Gastrocnemius medialis (tissue), 4 donors: ENCODE data around the gene RCAN1.

Experiments
- POLR2A ChIP-seq, 2 donors: fragments of 450-650 bp; IDR thresholded peaks; one replicate each; pipeline ENCODE4 v1.6.1; 2017; ENCODE audit warnings: antibody characterized with exemption in 2 of 2, mild to moderate bottlenecking in 2 of 2, moderate library complexity in 2 of 2
- TF ChIP-seq, protein P1 (sequence below), 5 experiments: fragments of 450-650 bp in 3 of 5; fragments of 200-600 bp in 2 of 5; sonication (generic) in 2 of 5; IDR thresholded peaks in 4 of 5; conservative IDR thresholded peaks in 1 of 5; 1 replicate in 4 of 5; 2 replicates in 1 of 5; pipeline ENCODE4 v1.5.1; 2016 to 2019; ENCODE audit warnings: antibody characterized with exemption in 5 of 5, mild to moderate bottlenecking in 3 of 5, moderate library complexity in 3 of 5

DNA sequence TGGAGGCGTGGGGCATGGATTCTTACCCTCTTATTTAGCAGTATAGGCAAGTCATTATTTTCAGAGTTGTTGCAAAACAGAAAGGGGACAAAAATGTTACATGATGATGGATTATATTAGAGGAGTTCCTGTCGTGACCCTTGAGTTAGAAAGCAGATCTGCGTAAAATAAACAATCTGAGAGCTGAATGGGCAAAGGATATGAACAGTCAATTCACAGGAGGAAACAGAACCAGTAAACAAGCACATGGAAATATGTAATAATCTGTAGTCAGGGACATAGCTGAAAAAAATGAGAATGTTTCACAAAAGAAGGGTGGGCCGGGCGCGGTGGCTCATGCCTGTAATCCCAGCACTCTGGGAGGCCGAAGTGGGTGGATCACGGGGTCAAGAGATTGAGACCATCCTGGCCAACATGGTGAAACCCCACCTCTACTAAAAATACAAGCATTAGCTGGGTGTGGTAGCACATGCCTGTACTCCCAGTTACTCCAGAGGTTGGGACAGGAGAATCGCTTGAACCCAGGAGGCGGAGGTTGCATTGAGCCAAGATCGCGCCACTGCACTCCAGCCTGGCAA is 20.9 kb downstream of the RCAN1 start:
- TF ChIP-seq, protein P1, sequence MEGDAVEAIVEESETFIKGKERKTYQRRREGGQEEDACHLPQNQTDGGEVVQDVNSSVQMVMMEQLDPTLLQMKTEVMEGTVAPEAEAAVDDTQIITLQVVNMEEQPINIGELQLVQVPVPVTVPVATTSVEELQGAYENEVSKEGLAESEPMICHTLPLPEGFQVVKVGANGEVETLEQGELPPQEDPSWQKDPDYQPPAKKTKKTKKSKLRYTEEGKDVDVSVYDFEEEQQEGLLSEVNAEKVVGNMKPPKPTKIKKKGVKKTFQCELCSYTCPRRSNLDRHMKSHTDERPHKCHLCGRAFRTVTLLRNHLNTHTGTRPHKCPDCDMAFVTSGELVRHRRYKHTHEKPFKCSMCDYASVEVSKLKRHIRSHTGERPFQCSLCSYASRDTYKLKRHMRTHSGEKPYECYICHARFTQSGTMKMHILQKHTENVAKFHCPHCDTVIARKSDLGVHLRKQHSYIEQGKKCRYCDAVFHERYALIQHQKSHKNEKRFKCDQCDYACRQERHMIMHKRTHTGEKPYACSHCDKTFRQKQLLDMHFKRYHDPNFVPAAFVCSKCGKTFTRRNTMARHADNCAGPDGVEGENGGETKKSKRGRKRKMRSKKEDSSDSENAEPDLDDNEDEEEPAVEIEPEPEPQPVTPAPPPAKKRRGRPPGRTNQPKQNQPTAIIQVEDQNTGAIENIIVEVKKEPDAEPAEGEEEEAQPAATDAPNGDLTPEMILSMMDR (IDR thresholded peaks at IDR 0.05 in 4 of 5, conservative IDR thresholded peaks at IDR 0.05 in 1 of 5) = no peak
- no peak for TF ChIP-seq POLR2A (IDR thresholded peaks at IDR 0.05)
